Measurements from ENCODE around the gene PLA2G10.

GRCh38 chr16:14658063-14658462 is 36.0 kb downstream of the PLA2G10 start:
- no peak for TF ChIP-seq POLR2A (IDR thresholded peaks at IDR 0.05)
- TF ChIP-seq CTCF (IDR thresholded peaks at IDR 0.05 in 4 of 5, conservative IDR thresholded peaks at IDR 0.05 in 1 of 5): no peak

Measured in gastrocnemius medialis (tissue), 4 donors.